Stomach smooth muscle (tissue), 2 donors: ENCODE data around the gene GNA12.
"Not testable (repeated sequence)": the region's sequence is repeated elsewhere in the genome, so short reads cannot be mapped to it uniquely, and the experiment has no call there.

Experiments used
- H3K27ac ChIP-seq: one replicate; pipeline ENCODE4 v1.7.0; 2013; ENCODE audit warnings: mild to moderate bottlenecking, low read length, inconsistent platforms
- H3K27me3 ChIP-seq, 2 donors: one replicate each; pipeline ENCODE4 v1.7.0; 2013; ENCODE audit warnings: low read length in 2 of 2; ENCODE audit not compliant: insufficient read depth in 2 of 2, control insufficient read depth in 1 of 2
- H3K36me3 ChIP-seq, 2 donors: one replicate each; pipeline ENCODE4 v1.7.0; 2013; ENCODE audit warnings: low read length in 2 of 2; ENCODE audit not compliant: control insufficient read depth in 2 of 2, insufficient read depth in 2 of 2
- H3K4me1 ChIP-seq: one replicate; pipeline ENCODE4 v1.7.0; 2013; ENCODE audit warnings: low read length; ENCODE audit not compliant: control insufficient read depth, insufficient read depth
- H3K4me3 ChIP-seq, 2 donors: one replicate each; pipeline ENCODE4 v1.7.0; 2013; ENCODE audit warnings: low read length in 2 of 2
- H3K9ac ChIP-seq, 2 donors: one replicate each; pipeline ENCODE4 v1.7.0; 2013; ENCODE audit warnings: low read length in 2 of 2, mild to moderate bottlenecking in 1 of 2
- H3K9me3 ChIP-seq, 2 donors: one replicate each; pipeline ENCODE4 v1.7.0; 2013; ENCODE audit warnings: low read length in 2 of 2; ENCODE audit not compliant: control insufficient read depth in 2 of 2
- donor health status: healthy.
- donor health status: Pancreatic carcinoma.

GNA12 gene

DNA sequence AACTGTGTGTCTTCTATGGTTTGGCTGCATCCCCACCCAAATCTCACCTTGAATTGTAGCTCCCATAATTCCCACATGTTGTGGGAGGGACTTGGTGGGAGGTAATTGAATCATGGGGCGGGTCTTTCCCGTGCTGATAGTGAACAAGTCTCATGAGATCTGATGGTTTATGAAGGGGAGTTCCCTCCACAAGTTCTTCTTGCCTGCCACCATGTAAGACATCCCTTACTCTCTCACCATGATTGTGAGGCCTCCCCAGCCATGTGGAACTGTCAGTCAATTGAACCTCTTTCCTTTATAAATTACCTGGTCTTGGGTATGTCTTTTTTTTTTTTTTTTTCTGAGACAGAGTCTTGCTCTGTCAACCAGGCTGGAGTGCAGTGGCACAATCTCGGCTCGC is 9.4 kb upstream of the GNA12 start:
- H3K9ac ChIP-seq, H3K9me3 ChIP-seq, H3K4me1 ChIP-seq, H3K27me3 ChIP-seq, H3K36me3 ChIP-seq, H3K4me3 ChIP-seq, H3K27ac ChIP-seq: not testable (repeated sequence)

DNA sequence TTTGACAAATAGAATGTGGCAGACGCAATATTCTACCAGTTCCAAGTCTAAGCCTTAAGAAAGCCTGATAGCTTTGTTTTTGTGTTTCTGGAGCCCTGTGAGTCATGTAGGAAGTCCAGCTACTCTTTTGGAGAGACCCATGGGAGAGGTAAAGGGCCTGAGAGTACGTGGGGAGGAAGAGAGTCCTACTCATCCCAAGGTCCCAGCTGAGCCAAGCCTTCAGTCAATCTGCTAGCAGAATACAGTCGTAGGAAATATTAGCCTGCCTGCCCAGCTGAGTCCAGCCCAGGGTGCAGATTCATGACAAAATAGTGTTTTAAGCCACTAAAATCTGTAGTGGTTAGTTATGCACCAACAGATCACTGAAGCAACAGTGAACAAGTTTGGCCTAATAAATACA is 9.0 kb upstream of the GNA12 start:
- Histone ChIP-seq H3K27me3 (no peaks in the 10 kb centered on the region), H3K36me3 (no peaks in the 10 kb centered on the region), H3K4me1 (no peaks in the 10 kb centered on the region), H3K4me3 (no peak overlapping the region), H3K9me3 (no peaks in the 10 kb centered on the region), H3K9ac (no peak overlapping the region), H3K27ac (no peak overlapping the region)

DNA sequence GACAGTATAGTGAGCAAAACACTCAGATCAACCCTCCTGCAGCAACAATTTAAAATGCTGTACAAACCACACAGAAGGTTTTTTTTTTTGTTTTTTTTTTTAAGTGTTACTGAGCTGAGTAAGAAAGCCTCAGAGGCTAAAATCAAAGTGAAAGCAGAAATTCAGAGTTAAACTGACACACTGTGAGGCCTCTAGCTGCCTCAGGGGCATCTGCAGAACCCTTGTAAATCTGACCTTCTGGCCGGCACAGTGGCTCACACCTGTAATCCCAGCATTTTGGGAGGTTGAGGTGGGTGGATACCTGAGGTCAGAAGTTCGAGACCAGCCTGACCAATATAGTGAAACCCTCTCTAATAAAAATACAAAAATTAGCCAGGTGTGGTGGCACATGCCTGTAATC is 7.4 kb upstream of the GNA12 start:
- no peaks in the 10 kb centered on the region for H3K36me3 ChIP-seq
- H3K9ac ChIP-seq, result no peak overlapping the region
- no peaks in the 10 kb centered on the region for H3K4me1 ChIP-seq
- H3K9me3 ChIP-seq, result no peaks in the 10 kb centered on the region
- no peaks in the 10 kb centered on the region for H3K27me3 ChIP-seq
- H3K27ac ChIP-seq, result no peak overlapping the region
- H3K4me3 ChIP-seq, result no peak overlapping the region

DNA sequence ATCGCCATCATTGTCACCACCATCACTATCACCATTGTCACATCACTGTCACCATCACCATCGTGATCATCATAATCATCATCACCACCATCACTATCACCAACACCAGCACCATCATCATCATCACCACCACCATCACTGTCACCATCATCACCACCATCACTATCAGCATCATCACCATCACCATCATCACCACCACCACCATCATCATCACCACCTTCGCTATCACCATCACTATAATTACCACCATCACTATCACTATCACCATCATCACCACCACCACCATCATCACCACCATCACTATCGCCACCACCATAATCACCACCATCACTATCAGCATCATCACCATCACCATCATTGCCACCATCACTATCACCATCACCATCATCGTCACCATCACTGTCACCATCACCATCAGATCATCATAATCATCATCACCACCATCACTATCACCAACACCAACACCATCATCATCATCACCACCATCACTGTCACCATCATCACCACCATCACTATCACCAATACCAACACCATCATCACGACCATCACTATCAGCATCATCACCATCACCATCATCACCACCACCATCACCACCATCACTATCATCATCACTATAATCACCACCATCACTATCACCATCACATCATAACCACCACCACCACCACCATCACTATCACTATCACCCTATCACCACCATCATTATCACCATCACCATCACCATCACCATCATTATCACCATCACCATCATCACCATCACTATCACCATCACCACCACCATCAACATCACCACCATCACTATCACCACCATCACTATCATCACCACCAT is 6.0 kb upstream of the GNA12 start:
- H3K27ac ChIP-seq, result no peak overlapping the region
- no peaks in the 10 kb centered on the region for H3K36me3 ChIP-seq
- no peaks in the 10 kb centered on the region for H3K9me3 ChIP-seq
- no peaks in the 10 kb centered on the region for H3K27me3 ChIP-seq
- H3K4me3 ChIP-seq, result no peak overlapping the region
- no peak overlapping the region for H3K9ac ChIP-seq
- H3K4me1 ChIP-seq, result no peaks in the 10 kb centered on the region

DNA sequence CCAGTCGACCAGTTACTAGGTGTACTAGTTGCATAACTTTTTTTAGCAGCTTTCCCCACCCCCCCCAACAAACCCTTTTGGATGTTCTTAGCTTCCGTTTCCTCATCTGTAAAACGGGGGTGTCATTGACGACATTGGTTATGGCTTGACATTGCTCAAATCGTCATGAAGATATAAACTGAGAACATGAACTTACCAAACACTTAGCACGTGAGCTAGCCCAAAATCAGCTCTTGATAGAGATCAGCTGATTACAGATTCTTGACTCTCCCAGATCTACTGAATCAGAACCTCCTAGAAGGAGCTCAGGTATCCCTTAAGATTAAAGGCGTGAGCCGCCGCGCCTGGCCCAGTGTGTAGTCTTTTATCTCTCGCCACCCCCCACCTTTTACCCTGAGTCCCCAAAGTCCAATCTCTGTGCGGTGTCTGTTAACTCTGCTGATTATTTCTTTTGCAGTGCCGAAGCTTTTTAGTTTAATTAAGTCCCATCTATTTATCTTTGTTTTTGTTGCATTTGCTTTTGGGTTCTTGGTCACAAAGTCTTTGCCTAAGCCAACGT is 1.0 kb upstream of the GNA12 start:
- H3K27ac ChIP-seq, result no peak overlapping the region
- no peaks in the 10 kb centered on the region for H3K9me3 ChIP-seq
- peak overlapping the region; percentile 64 to 79 for H3K4me3 ChIP-seq
- peaks cover 19% of the 10 kb centered on the region for H3K4me1 ChIP-seq
- no peak overlapping the region for H3K9ac ChIP-seq
- H3K27me3 ChIP-seq, result no peaks in the 10 kb centered on the region
- no peaks in the 10 kb centered on the region for H3K36me3 ChIP-seq

DNA sequence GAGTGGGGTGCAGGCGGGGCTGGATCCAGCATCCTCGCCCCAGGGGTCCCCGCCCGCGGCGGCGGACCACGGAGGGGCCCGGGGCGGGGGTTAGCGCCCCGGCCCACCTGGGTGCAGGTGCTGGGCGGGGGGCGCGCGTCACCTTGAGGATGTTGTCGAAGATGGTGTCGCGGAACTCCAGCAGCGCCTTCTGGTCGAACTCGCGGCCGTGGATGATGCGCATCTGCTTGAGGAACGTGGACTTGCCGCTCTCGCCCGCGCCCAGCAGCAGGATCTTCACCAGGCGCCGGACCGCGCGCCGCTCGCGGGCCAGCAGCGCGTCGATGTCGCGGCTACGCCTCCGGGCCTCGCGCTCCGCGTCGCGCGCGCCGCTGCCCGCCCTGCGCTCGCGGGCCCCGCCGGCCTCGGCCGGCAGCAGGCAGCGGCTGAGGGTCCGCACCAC is 376 bp downstream of the GNA12 start:
- peaks cover 19% of the 10 kb centered on the region for H3K4me1 ChIP-seq
- H3K9ac ChIP-seq, result peak overlapping the region; percentile 49 to 66
- H3K27ac ChIP-seq, result no peak overlapping the region
- no peaks in the 10 kb centered on the region for H3K36me3 ChIP-seq
- no peaks in the 10 kb centered on the region for H3K9me3 ChIP-seq
- H3K4me3 ChIP-seq, result peak overlapping the region; percentile 45 to 76
- no peaks in the 10 kb centered on the region for H3K27me3 ChIP-seq

DNA sequence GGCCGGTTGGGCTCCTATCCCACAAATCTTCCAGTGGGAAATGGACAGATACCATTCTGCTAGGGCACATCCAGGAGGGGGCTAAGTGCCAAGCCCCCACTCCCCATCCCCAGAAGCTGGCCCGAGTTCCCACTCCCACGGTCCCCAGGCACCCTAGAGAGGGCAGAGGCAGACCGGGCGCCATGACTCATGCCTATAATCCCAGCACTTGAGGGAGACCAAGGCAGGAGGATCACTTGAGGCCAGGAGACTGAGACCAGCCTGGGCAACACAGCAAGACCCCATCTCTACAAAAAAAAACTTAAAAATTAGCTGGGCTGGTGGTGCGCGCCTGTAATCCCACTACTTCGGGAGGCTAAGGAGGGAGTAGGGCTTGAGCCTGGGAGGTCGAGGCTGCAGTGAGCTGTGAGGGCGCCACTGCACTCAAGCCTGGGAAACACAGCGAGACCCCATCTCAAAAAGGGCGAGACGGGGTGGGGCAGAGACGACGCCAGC is 870 bp downstream of the GNA12 start:
- Histone ChIP-seq H3K27ac (no peak overlapping the region), H3K9ac (peak overlapping the region in 1 of 2 donors; percentile 49), H3K27me3 (no peaks in the 10 kb centered on the region), H3K9me3 (no peaks in the 10 kb centered on the region), H3K36me3 (no peaks in the 10 kb centered on the region), H3K4me3 (peak overlapping the region; percentile 45 to 76), H3K4me1 (peaks cover 19% of the 10 kb centered on the region)

DNA sequence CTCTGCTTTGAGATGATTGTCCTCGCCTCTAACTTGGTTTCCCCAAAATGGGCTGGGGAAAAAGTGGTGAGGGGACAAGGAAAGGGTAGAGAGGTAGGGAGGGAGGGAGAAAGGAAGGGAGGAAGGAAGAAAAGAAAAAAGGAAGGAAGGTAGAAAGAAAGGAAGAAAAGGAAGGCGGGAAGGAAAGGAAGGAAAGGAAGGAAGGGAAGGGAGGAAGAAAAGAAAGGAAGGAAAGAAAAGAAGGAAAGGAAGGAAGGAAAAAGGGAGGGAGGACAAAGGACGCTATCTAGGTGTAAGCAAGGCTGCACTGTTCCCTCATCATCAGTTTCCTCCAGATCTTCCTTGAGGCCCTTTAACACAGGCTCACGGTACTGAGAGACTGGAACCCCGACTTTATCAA is 2.2 kb downstream of the GNA12 start:
- Histone ChIP-seq H3K36me3 (no peaks in the 10 kb centered on the region), H3K4me1 (peaks cover 19% of the 10 kb centered on the region), H3K9me3 (no peaks in the 10 kb centered on the region), H3K27me3 (no peaks in the 10 kb centered on the region), H3K4me3 (no peak overlapping the region), H3K9ac (no peak overlapping the region), H3K27ac (no peak overlapping the region)

DNA sequence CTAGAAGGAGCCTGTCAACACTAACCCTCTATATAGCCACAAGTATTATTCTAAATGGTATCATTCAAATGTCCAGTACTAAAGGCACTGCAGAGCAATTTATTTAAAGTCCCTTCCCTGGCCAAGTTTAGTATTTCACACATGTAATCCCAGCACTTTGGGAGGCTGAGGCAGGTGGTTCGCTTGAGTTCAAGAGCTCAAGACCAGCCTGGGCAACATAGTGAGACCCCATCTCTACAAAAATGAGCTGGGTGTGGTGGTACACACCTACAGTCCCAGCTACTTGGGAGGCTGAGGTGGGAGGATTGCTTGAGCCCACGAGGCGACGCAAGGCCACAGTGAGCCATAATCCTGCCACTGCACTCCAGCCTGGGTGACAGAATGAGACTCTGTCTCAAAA is 3.6 kb downstream of the GNA12 start:
- H3K27me3 ChIP-seq, result no peaks in the 10 kb centered on the region
- H3K4me1 ChIP-seq, result peaks cover 19% of the 10 kb centered on the region
- H3K4me3 ChIP-seq, result no peak overlapping the region
- no peak overlapping the region for H3K27ac ChIP-seq
- no peaks in the 10 kb centered on the region for H3K9me3 ChIP-seq
- peaks cover 0 to 3% of the 10 kb centered on the region in 2 donors for H3K36me3 ChIP-seq
- H3K9ac ChIP-seq, result no peak overlapping the region

DNA sequence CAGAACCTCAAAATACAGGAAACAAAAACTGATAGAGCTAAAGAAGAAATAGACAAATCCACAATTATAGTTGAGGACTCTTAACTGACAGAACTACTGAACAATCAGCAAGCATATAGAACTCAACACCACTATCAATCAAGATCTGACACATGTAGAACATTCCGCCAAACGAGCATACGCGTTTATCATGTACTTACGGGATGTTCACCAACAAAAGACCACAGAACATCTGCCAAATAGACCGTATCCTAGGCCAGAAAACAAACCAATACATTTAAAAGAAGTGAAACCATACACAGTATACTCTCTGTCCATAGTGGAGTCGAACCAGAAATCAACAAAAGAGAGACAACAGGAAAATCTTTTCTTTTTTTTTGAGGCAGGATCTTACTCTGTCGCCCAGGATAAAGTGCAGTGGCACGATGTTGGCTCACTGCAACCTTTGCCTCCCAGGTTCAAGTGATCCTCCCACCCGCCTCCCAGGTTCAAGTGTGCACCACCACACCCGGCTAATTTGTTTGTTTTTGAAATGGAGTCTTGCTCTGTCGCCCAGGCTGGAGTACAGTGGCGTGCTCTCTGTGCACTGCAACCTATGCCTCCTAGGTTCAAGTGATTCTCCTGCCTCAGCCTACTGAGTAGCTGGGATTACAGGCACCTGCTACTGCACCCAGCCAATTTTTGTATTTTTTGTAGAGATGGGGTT is 5.1 kb downstream of the GNA12 start:
- Histone ChIP-seq H3K27me3 (no peaks in the 10 kb centered on the region), H3K9me3 (no peaks in the 10 kb centered on the region), H3K36me3 (peaks cover 9 to 13% of the 10 kb centered on the region in 2 donors), H3K27ac (no peak overlapping the region), H3K4me3 (no peak overlapping the region), H3K9ac (no peak overlapping the region), H3K4me1 (peaks cover 12% of the 10 kb centered on the region)
